ENCODE measurements around the gene ARMC3. TPM values are rescaled to one million over a fixed set of nuclear protein-coding genes. Genes with fewer than 3 reads are reported as not detected.

The ARMC3 gene
- total RNA-seq, 3 donors from 2014 or later = 0.33 to 0.88 TPM; not detected in 1

GRCh38 chr10:22978287-22978686 is 50.4 kb downstream of the ARMC3 start:
- H3K36me3 ChIP-seq = no peaks in the 10 kb centered on the region
- H3K27me3 ChIP-seq = no peaks in the 10 kb centered on the region
- no peak overlapping the region for H3K4me3 ChIP-seq
- DNase-seq (ENCODE audit: low spot score in 2 of 2) = no peak
- TF ChIP-seq POLR2AphosphoS5 (IDR thresholded peaks at IDR 0.05) = no peak
- no peak for TF ChIP-seq POLR2A (IDR thresholded peaks at IDR 0.05)
- no peak for TF ChIP-seq CTCF (IDR thresholded peaks at IDR 0.05)
- no peaks in the 10 kb centered on the region for H3K4me1 ChIP-seq
- H3K9me3 ChIP-seq = no peaks in the 10 kb centered on the region
- no peak overlapping the region for H3K27ac ChIP-seq
- intact Hi-C loops (cut with DNase I; ENCODE audit: low total_unique reads) = no loop called here

GRCh38 chr10:22978918-22979317 is 51.1 kb downstream of the ARMC3 start:
- Histone ChIP-seq H3K27me3 (no peaks in the 10 kb centered on the region), H3K4me1 (no peaks in the 10 kb centered on the region), H3K27ac (no peak overlapping the region), H3K36me3 (no peaks in the 10 kb centered on the region), H3K9me3 (no peaks in the 10 kb centered on the region), H3K4me3 (no peak overlapping the region)
- TF ChIP-seq POLR2AphosphoS5 (IDR thresholded peaks at IDR 0.05) (no peak), CTCF (IDR thresholded peaks at IDR 0.05) (no peak), POLR2A (IDR thresholded peaks at IDR 0.05) (no peak)
- intact Hi-C loops (cut with DNase I; ENCODE audit: low total_unique reads) = no loop called here
- no peak for DNase-seq (ENCODE audit: low spot score in 2 of 2)

GRCh38 chr10:22980822-22981221 is 53.0 kb downstream of the ARMC3 start:
- Histone ChIP-seq H3K4me1 (no peaks in the 10 kb centered on the region), H3K4me3 (no peak overlapping the region), H3K27ac (no peak overlapping the region), H3K9me3 (no peaks in the 10 kb centered on the region), H3K36me3 (no peaks in the 10 kb centered on the region), H3K27me3 (no peaks in the 10 kb centered on the region)
- intact Hi-C loops (cut with DNase I; ENCODE audit: low total_unique reads) = no loop called here
- DNase-seq (ENCODE audit: low spot score in 2 of 2) = no peak
- TF ChIP-seq POLR2AphosphoS5 (IDR thresholded peaks at IDR 0.05) = no peak
- TF ChIP-seq POLR2A (IDR thresholded peaks at IDR 0.05) = no peak
- no peak for TF ChIP-seq CTCF (IDR thresholded peaks at IDR 0.05)

GRCh38 chr10:22984066-22984465 is 56.2 kb downstream of the ARMC3 start:
- Histone ChIP-seq H3K9me3 (no peaks in the 10 kb centered on the region), H3K36me3 (no peaks in the 10 kb centered on the region), H3K27me3 (no peaks in the 10 kb centered on the region), H3K4me1 (no peaks in the 10 kb centered on the region), H3K27ac (no peak overlapping the region), H3K4me3 (no peak overlapping the region)
- no peak for DNase-seq (ENCODE audit: low spot score in 2 of 2)
- intact Hi-C loops (cut with DNase I; ENCODE audit: low total_unique reads) = no loop called here
- no peak for TF ChIP-seq CTCF (IDR thresholded peaks at IDR 0.05)
- TF ChIP-seq POLR2AphosphoS5 (IDR thresholded peaks at IDR 0.05) = no peak
- TF ChIP-seq POLR2A (IDR thresholded peaks at IDR 0.05) = no peak

GRCh38 chr10:22986771-22987542 is 59.1 kb downstream of the ARMC3 start:
- no peak for DNase-seq (ENCODE audit: low spot score in 2 of 2)
- TF ChIP-seq POLR2A (IDR thresholded peaks at IDR 0.05) (no peak), POLR2AphosphoS5 (IDR thresholded peaks at IDR 0.05) (no peak), CTCF (IDR thresholded peaks at IDR 0.05) (peak in 1 of 3 donors; percentile 19)
- intact Hi-C loops (cut with DNase I; ENCODE audit: low total_unique reads) = no loop called here

More at GRCh38 chr10:22986771-22987542, 59.1 kb downstream of the ARMC3 start:
- Histone ChIP-seq H3K27me3 (no peaks in the 10 kb centered on the region), H3K36me3 (no peaks in the 10 kb centered on the region), H3K4me1 (no peaks in the 10 kb centered on the region), H3K27ac (no peak overlapping the region), H3K9me3 (no peaks in the 10 kb centered on the region), H3K4me3 (no peak overlapping the region)

Measured in breast epithelium (tissue), 4 donors.